Activated T-cell treated with anti-CD3 and anti-CD28 coated beads, Interleukin-2, amount 50 U/mL, for 4 hours (primary cell): ENCODE data around the gene ATRN. TPM values are rescaled to one million over a fixed set of nuclear protein-coding genes. Genes with fewer than 3 reads are reported as not detected.
"Not testable (repeated sequence)": the region's sequence is repeated elsewhere in the genome, so short reads cannot be mapped to it uniquely, and the experiment has no call there.

Source experiments
- ATAC-seq, 2 donors: fragments of 200-7000 bp; cut with Tn5 transposase; one replicate each; pipeline ENCODE4 v1.10.0; 2021
- DNase-seq: peaks from one replicate; pipeline ENCODE4 v3.0.0-alpha.2; 2020
- H3K27me3 Mint-ChIP-seq: one replicate; pipeline ENCODE4 v1.8.0; 2021; ENCODE audit warnings: low read depth, mixed read lengths
- H3K36me3 Mint-ChIP-seq: one replicate; pipeline ENCODE4 v1.8.0; 2022; ENCODE audit warnings: mixed read lengths; ENCODE audit not compliant: insufficient read depth
- H3K4me1 Mint-ChIP-seq: one replicate; pipeline ENCODE4 v1.8.0; 2021; ENCODE audit warnings: low read depth, mixed read lengths
- H3K4me3 Mint-ChIP-seq: one replicate; pipeline ENCODE4 v1.8.0; 2021; ENCODE audit warnings: mild to moderate bottlenecking, moderate library complexity, mixed read lengths
- H3K9me3 Mint-ChIP-seq: one replicate; pipeline ENCODE4 v1.8.0; 2021; ENCODE audit warnings: mixed read lengths
- total RNA-seq, 3 donors: library from RNA; stranded (reverse); gene quantifications; one replicate each; pipeline ENCODE4 v1.2.1, GENCODE V29; 2021

ATRN gene
- total RNA-seq, 3 donors from 2014 or later = 12.3 to 12.5 (median 12.3) TPM

- H3K4me3 Mint-ChIP-seq = no peak overlapping the region
- ATAC-seq = no peak
- H3K4me1 Mint-ChIP-seq = no peaks in the 10 kb centered on the region
- peaks cover 15% of the 10 kb centered on the region for H3K9me3 Mint-ChIP-seq
- DNase-seq = no peak
- H3K27me3 Mint-ChIP-seq = no peaks in the 10 kb centered on the region
- H3K36me3 Mint-ChIP-seq = peaks cover 12% of the 10 kb centered on the region
Measured at GRCh38 chr20:3515379-3516170, 44.8 kb downstream of the ATRN start.

- DNase-seq (no peak), ATAC-seq (no peak)
- no peaks in the 10 kb centered on the region for H3K4me1 Mint-ChIP-seq
- peaks cover 23% of the 10 kb centered on the region for H3K36me3 Mint-ChIP-seq
- H3K4me3 Mint-ChIP-seq = no peak overlapping the region
- peaks cover 43% of the 10 kb centered on the region for H3K9me3 Mint-ChIP-seq
- H3K27me3 Mint-ChIP-seq = no peaks in the 10 kb centered on the region
Measured at GRCh38 chr20:3521852-3522740, 51.3 kb downstream of the ATRN start.

GRCh38 chr20:3524696-3525095 lies 53.9 kb downstream of the ATRN start:
- Mint-ChIP-seq H3K36me3 (peaks cover 18% of the 10 kb centered on the region), H3K9me3 (peaks cover 36% of the 10 kb centered on the region)
- not testable (repeated sequence) for H3K27me3 Mint-ChIP-seq, H3K4me3 Mint-ChIP-seq, H3K4me1 Mint-ChIP-seq, ATAC-seq, DNase-seq

GRCh38 chr20:3532089-3532615 lies 61.3 kb downstream of the ATRN start:
- ATAC-seq = no peak
- peaks cover 4% of the 10 kb centered on the region for H3K36me3 Mint-ChIP-seq
- H3K4me1 Mint-ChIP-seq = peaks cover 2% of the 10 kb centered on the region
- DNase-seq = no peak
- no peaks in the 10 kb centered on the region for H3K9me3 Mint-ChIP-seq
- no peaks in the 10 kb centered on the region for H3K27me3 Mint-ChIP-seq
- H3K4me3 Mint-ChIP-seq = no peak overlapping the region

GRCh38 chr20:3537733-3538132 lies 66.9 kb downstream of the ATRN start:
- not testable (repeated sequence) for H3K4me3 Mint-ChIP-seq

GRCh38 chr20:3539311-3540107 lies 68.7 kb downstream of the ATRN start:
- H3K4me3 Mint-ChIP-seq = no peak overlapping the region
- H3K9me3 Mint-ChIP-seq = no peaks in the 10 kb centered on the region
- no peak for ATAC-seq
- no peak for DNase-seq
- H3K4me1 Mint-ChIP-seq = no peaks in the 10 kb centered on the region
- peaks cover 35% of the 10 kb centered on the region for H3K36me3 Mint-ChIP-seq
- no peaks in the 10 kb centered on the region for H3K27me3 Mint-ChIP-seq

More at GRCh38 chr20:3537733-3538132, 66.9 kb downstream of the ATRN start:
- not testable (repeated sequence) for DNase-seq, ATAC-seq, H3K9me3 Mint-ChIP-seq, H3K27me3 Mint-ChIP-seq, H3K4me1 Mint-ChIP-seq
- H3K36me3 Mint-ChIP-seq = peaks cover 31% of the 10 kb centered on the region

GRCh38 chr20:3541887-3542721 lies 71.3 kb downstream of the ATRN start:
- no peaks in the 10 kb centered on the region for H3K9me3 Mint-ChIP-seq
- ATAC-seq (no peak), DNase-seq (no peak)
- peaks cover 48% of the 10 kb centered on the region for H3K36me3 Mint-ChIP-seq
- no peaks in the 10 kb centered on the region for H3K4me1 Mint-ChIP-seq
- H3K4me3 Mint-ChIP-seq = no peak overlapping the region
- H3K27me3 Mint-ChIP-seq = no peaks in the 10 kb centered on the region

- peaks cover 40% of the 10 kb centered on the region for H3K36me3 Mint-ChIP-seq
- H3K27me3 Mint-ChIP-seq = no peaks in the 10 kb centered on the region
- no peak overlapping the region for H3K4me3 Mint-ChIP-seq
- no peak for DNase-seq
- no peak for ATAC-seq
- no peaks in the 10 kb centered on the region for H3K4me1 Mint-ChIP-seq
- H3K9me3 Mint-ChIP-seq = no peaks in the 10 kb centered on the region
Measured at GRCh38 chr20:3543901-3544507, 73.2 kb downstream of the ATRN start.

- Mint-ChIP-seq H3K36me3 (peaks cover 39% of the 10 kb centered on the region), H3K4me1 (no peaks in the 10 kb centered on the region), H3K9me3 (no peaks in the 10 kb centered on the region), H3K4me3 (no peak overlapping the region), H3K27me3 (no peaks in the 10 kb centered on the region)
- DNase-seq (no peak), ATAC-seq (no peak)
Measured at GRCh38 chr20:3545401-3545925, 74.6 kb downstream of the ATRN start.

GRCh38 chr20:3547906-3548305 lies 77.1 kb downstream of the ATRN start:
- peaks cover 45% of the 10 kb centered on the region for H3K36me3 Mint-ChIP-seq
- H3K9me3 Mint-ChIP-seq = no peaks in the 10 kb centered on the region
- DNase-seq = no peak
- H3K4me1 Mint-ChIP-seq = peaks cover 3% of the 10 kb centered on the region
- no peak for ATAC-seq
- no peak overlapping the region for H3K4me3 Mint-ChIP-seq
- no peaks in the 10 kb centered on the region for H3K27me3 Mint-ChIP-seq

- H3K9me3 Mint-ChIP-seq = no peaks in the 10 kb centered on the region
- no peak overlapping the region for H3K4me3 Mint-ChIP-seq
- peaks cover 3% of the 10 kb centered on the region for H3K4me1 Mint-ChIP-seq
- ATAC-seq = no peak
- peaks cover 43% of the 10 kb centered on the region for H3K36me3 Mint-ChIP-seq
- DNase-seq = no peak
- no peaks in the 10 kb centered on the region for H3K27me3 Mint-ChIP-seq
Measured at GRCh38 chr20:3550837-3551236, 80.0 kb downstream of the ATRN start.

GRCh38 chr20:3551681-3552434 lies 81.0 kb downstream of the ATRN start:
- no peaks in the 10 kb centered on the region for H3K9me3 Mint-ChIP-seq
- ATAC-seq (no peak), DNase-seq (no peak)
- H3K36me3 Mint-ChIP-seq = peaks cover 44% of the 10 kb centered on the region
- H3K4me1 Mint-ChIP-seq = peaks cover 3% of the 10 kb centered on the region
- H3K4me3 Mint-ChIP-seq = no peak overlapping the region
- H3K27me3 Mint-ChIP-seq = no peaks in the 10 kb centered on the region
